Esophagus (tissue), 2 donors: ENCODE data around the gene SHQ1. TPM values are rescaled to one million over a fixed set of nuclear protein-coding genes. Genes with fewer than 3 reads are reported as not detected.

Source experiments
- H3K27ac ChIP-seq, 2 donors: one replicate each; pipeline ENCODE4 v1.5.1; 2013; ENCODE audit warnings: low read depth in 2 of 2, mild to moderate bottlenecking in 2 of 2, inconsistent platforms in 1 of 2, low read length in 1 of 2, moderate library complexity in 1 of 2
- H3K27me3 ChIP-seq, 2 donors: one replicate each; pipeline ENCODE4 v1.6.1; 2013; ENCODE audit warnings: low read length in 2 of 2, control low read depth in 1 of 2, mild to moderate bottlenecking in 1 of 2; ENCODE audit not compliant: insufficient read depth in 2 of 2, control insufficient read depth in 1 of 2
- H3K36me3 ChIP-seq, 2 donors: one replicate each; pipeline ENCODE4 v1.6.1; 2013; ENCODE audit warnings: low read length in 1 of 2; ENCODE audit not compliant: control insufficient read depth in 2 of 2, insufficient read depth in 2 of 2
- H3K4me1 ChIP-seq, 2 donors: one replicate each; pipeline ENCODE4 v1.6.1; 2013; ENCODE audit warnings: low read length in 1 of 2; ENCODE audit not compliant: control insufficient read depth in 2 of 2, insufficient read depth in 2 of 2
- H3K4me3 ChIP-seq, 2 donors: one replicate each; pipeline ENCODE4 v1.5.1; 2013; ENCODE audit warnings: low read length in 2 of 2, mild to moderate bottlenecking in 2 of 2, low read depth in 1 of 2, moderate library complexity in 1 of 2
- H3K9me3 ChIP-seq, 2 donors: one replicate each; pipeline ENCODE4 v1.6.1; 2013; ENCODE audit warnings: mild to moderate bottlenecking in 2 of 2, low read depth in 1 of 2, low read length in 1 of 2, moderate library complexity in 1 of 2; ENCODE audit not compliant: control insufficient read depth in 2 of 2, insufficient read depth in 1 of 2
- WGBS, 2 donors: extraction: QIAGEN DNeasy Blood & Tissue Kit; methylation state at CpG; one replicate each; pipeline ENCODE4 v1.1.7; 2013; 5-methylcytosine and 5-hydroxymethylcytosine counted together
- polyA plus RNA-seq, 2 donors: library from polyadenylated mRNA; stranded (reverse); fragments of 200-250 nt; gene quantifications; one replicate each; pipeline ENCODE4 v1.2.3, GENCODE V29; 2013
- donor health status: healthy with polysubstance abuse.
- donor health status: Bipolar disorder and iron deficiency.

Gene SHQ1
- polyA plus RNA-seq, 2 donors = 5.5 to 6.9 TPM

- peak overlapping the region in 1 of 2 donors; percentile 16 for H3K27ac ChIP-seq
- no peaks in the 10 kb centered on the region for H3K4me1 ChIP-seq
- no peaks in the 10 kb centered on the region for H3K9me3 ChIP-seq
- no peaks in the 10 kb centered on the region for H3K27me3 ChIP-seq
- H3K4me3 ChIP-seq = no peak overlapping the region
- WGBS, 2 donors = 71 to 77% methylated on average over 13 of the region's 13 CpGs
- H3K36me3 ChIP-seq = no peaks in the 10 kb centered on the region
Measured at GRCh38 chr3:72889310-72890165, 41.3 kb upstream of the SHQ1 start.

DNA sequence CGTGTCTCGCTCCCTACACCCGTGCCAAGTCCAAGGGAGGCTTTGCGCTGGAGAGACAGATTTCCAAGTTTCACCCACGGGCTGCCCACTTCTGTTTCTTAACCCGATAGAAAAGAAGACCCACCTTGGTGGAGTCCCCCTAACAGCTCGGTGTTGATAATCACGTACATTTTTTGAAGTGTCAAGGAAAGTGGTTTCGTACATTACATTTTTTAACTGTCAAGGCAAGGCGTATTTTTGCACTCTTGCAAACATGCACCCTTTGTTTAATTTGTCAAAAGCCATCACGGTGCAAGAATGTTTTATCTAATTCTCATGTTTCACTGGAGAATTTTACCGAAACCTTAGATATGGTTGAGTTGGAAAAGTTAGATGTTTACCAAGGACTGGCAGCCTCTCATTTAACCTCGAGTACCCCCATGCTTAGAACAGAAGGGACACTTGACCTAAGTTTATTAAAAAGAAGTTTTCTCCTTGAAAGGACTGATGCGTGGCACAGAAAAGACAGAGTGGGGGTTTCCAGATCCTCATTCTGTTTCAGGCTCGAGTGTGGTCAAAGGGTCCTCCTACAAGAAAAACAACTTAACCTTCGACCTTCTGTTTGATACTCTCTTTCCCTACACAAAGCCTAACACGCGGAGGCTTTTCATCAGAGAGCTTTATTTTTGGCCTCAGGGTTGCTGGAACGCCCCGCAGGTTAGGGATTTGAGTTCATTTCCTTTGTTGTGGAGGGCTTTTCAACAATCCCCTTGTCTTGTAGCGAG is 40.5 kb upstream of the SHQ1 start:
- H3K4me1 ChIP-seq = no peaks in the 10 kb centered on the region
- H3K4me3 ChIP-seq = peak overlapping the region in 1 of 2 donors; percentile 87
- H3K9me3 ChIP-seq = no peaks in the 10 kb centered on the region
- H3K27me3 ChIP-seq = no peaks in the 10 kb centered on the region
- 9% methylated on average over 21 of the region's 21 CpGs for WGBS, 2 donors
- no peaks in the 10 kb centered on the region for H3K36me3 ChIP-seq
- peak overlapping the region; percentile 37 to 69 for H3K27ac ChIP-seq

- Histone ChIP-seq H3K4me3 (peak within 1 kb of the TSS; percentile 47 to 87), H3K27me3 (no peaks in the 10 kb centered on the region), H3K4me1 (no peaks in the 10 kb centered on the region), H3K9me3 (no peaks in the 10 kb centered on the region), H3K36me3 (no peaks in the 10 kb centered on the region), H3K27ac (peak within 1 kb of the TSS; percentile 37 to 69)
- 1% methylated on average over 52 to 96 of the region's 96 CpGs for WGBS, 2 donors
Measured at GRCh38 chr3:72887705-72888545, 39.7 kb upstream of the SHQ1 start, which contains the start of gene GXYLT2. GXYLT2 (plus strand) TSS chr3:72888046; CDS start chr3:72888234, 188 bp downstream.

- H3K27ac ChIP-seq = peak overlapping the region in 1 of 2 donors; percentile 7
- no peaks in the 10 kb centered on the region for H3K9me3 ChIP-seq
- H3K4me1 ChIP-seq = no peaks in the 10 kb centered on the region
- peak overlapping the region in 1 of 2 donors; percentile 87 for H3K4me3 ChIP-seq
- no peaks in the 10 kb centered on the region for H3K27me3 ChIP-seq
- H3K36me3 ChIP-seq = no peaks in the 10 kb centered on the region
- WGBS, 2 donors = 1 to 3% methylated on average over 7 of the region's 7 CpGs
Measured at GRCh38 chr3:72887343-72887704, 39.1 kb upstream of the SHQ1 start.

- WGBS, 2 donors = 70 to 71% methylated on average over 5 of the region's 5 CpGs
- no peaks in the 10 kb centered on the region for H3K4me1 ChIP-seq
- H3K9me3 ChIP-seq = no peaks in the 10 kb centered on the region
- no peaks in the 10 kb centered on the region for H3K36me3 ChIP-seq
- no peaks in the 10 kb centered on the region for H3K27me3 ChIP-seq
- H3K27ac ChIP-seq = no peak overlapping the region
- H3K4me3 ChIP-seq = no peak overlapping the region
Measured at GRCh38 chr3:72872183-72872582, 23.9 kb upstream of the SHQ1 start.

GRCh38 chr3:72862314-72863090 is 14.3 kb upstream of the SHQ1 start:
- Histone ChIP-seq H3K4me1 (no peaks in the 10 kb centered on the region), H3K27ac (no peak overlapping the region), H3K36me3 (no peaks in the 10 kb centered on the region), H3K27me3 (no peaks in the 10 kb centered on the region), H3K9me3 (no peaks in the 10 kb centered on the region), H3K4me3 (no peak overlapping the region)
- 68 to 69% methylated on average over 7 of the region's 7 CpGs for WGBS, 2 donors

DNA sequence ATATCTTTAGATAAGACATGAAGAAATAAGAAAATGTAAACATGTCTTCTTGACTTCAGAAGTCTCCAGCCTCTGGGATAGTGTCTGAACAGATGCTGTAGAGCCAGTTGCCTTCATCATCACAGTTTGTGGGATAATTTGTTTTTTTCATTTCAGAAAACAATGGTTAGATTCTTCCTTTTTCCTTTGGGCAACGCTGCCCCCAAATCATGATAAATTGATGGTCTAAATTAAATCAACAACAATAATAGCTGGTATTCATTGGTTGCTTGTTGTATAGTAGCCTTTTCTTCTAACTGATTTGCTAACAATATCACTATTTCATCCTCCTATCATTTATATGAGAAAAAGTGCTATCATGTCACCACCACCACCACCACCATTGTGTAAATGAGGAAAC is 12.6 kb upstream of the SHQ1 start:
- Histone ChIP-seq H3K9me3 (no peaks in the 10 kb centered on the region), H3K4me1 (no peaks in the 10 kb centered on the region), H3K36me3 (no peaks in the 10 kb centered on the region), H3K27ac (no peak overlapping the region), H3K27me3 (no peaks in the 10 kb centered on the region), H3K4me3 (no peak overlapping the region)
- 46 to 69% methylated on average over 1 of the region's 1 CpG for WGBS, 2 donors

DNA sequence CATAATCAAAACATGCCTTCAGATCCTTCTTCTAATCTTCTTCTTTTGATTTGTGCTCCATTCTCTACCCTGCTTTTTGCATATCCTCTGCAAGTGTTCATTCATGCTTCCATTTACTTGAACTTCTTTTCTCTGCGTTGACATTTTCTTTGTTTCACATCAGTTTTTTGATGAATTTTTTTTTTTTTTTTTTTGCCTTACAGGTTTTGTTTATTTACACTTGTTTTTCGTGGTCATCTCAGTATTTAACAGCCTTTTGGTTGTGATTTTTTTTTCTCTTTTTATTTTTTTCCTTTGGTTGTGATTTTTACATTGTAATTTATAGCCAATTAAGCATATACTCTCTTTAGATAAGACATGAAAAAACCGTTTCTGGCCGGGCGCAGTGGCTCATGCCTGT is 11.8 kb upstream of the SHQ1 start:
- H3K36me3 ChIP-seq = no peaks in the 10 kb centered on the region
- H3K4me3 ChIP-seq = no peak overlapping the region
- H3K4me1 ChIP-seq = no peaks in the 10 kb centered on the region
- 78 to 80% methylated on average over 5 of the region's 5 CpGs for WGBS, 2 donors
- no peaks in the 10 kb centered on the region for H3K9me3 ChIP-seq
- H3K27me3 ChIP-seq = no peaks in the 10 kb centered on the region
- H3K27ac ChIP-seq = no peak overlapping the region

- H3K9me3 ChIP-seq = no peaks in the 10 kb centered on the region
- WGBS, 2 donors = 65 to 69% methylated on average over 7 of the region's 7 CpGs
- H3K4me3 ChIP-seq = no peak overlapping the region
- no peak overlapping the region for H3K27ac ChIP-seq
- no peaks in the 10 kb centered on the region for H3K36me3 ChIP-seq
- no peaks in the 10 kb centered on the region for H3K27me3 ChIP-seq
- no peaks in the 10 kb centered on the region for H3K4me1 ChIP-seq
Measured at GRCh38 chr3:72855001-72855400, 6.8 kb upstream of the SHQ1 start.
